Measurements from ENCODE around the gene ENOX2. TPM values are rescaled to one million over a fixed set of nuclear protein-coding genes. Genes with fewer than 3 reads are reported as not detected.

ENOX2 gene
- total RNA-seq, 4 donors from 2014 or later, result 12.7 to 26.9 (median 21.4) TPM

- no peak for TF ChIP-seq CTCF (IDR thresholded peaks at IDR 0.05; ENCODE audit: low read depth)
Observed at GRCh38 chrX:130694983-130695382, 208.0 kb downstream of the ENOX2 start.

GRCh38 chrX:130691576-130691975 lies 211.4 kb downstream of the ENOX2 start:
- no peak for TF ChIP-seq CTCF (IDR thresholded peaks at IDR 0.05; ENCODE audit: low read depth)

GRCh38 chrX:130688360-130688759 lies 214.6 kb downstream of the ENOX2 start:
- TF ChIP-seq CTCF (IDR thresholded peaks at IDR 0.05; ENCODE audit: low read depth), result no peak

GRCh38 chrX:130682990-130683389 lies 220.0 kb downstream of the ENOX2 start:
- no peak for TF ChIP-seq CTCF (IDR thresholded peaks at IDR 0.05; ENCODE audit: low read depth)

- no peak for TF ChIP-seq CTCF (IDR thresholded peaks at IDR 0.05; ENCODE audit: low read depth)
Observed at GRCh38 chrX:130680164-130681035, 222.6 kb downstream of the ENOX2 start.

- no peak for TF ChIP-seq CTCF (IDR thresholded peaks at IDR 0.05; ENCODE audit: low read depth)
Observed at GRCh38 chrX:130676861-130677260, 226.1 kb downstream of the ENOX2 start.

GRCh38 chrX:130672214-130672613 lies 230.8 kb downstream of the ENOX2 start:
- TF ChIP-seq CTCF (IDR thresholded peaks at IDR 0.05; ENCODE audit: low read depth), result no peak

All from subcutaneous adipose tissue (tissue), 4 donors.